HepG2 (cell line): ENCODE measurements around the gene DPH6. TPM values are rescaled to one million over a fixed set of nuclear protein-coding genes. Genes with fewer than 3 reads are reported as not detected.

Experiments used
- ATAC-seq: fragments of 200-7000 bp; cut with Tn5 transposase; 3 replicates; pipeline ENCODE4 v1.9.1; 2020; ENCODE audit warnings: mild to moderate bottlenecking, moderate library complexity
- BruUV-seq: library from RNA; stranded (reverse); fragments of 400-500 nt; replicated peaks from 2 replicates; lab custom pipeline; 2021; lab: Mats Ljungman, UMichigan
- CTCF ChIA-PET: fragments of 300-600 bp; formaldehyde crosslinking; extraction: SDS; loops from one replicate; lab custom pipeline; 2021; ENCODE audit warnings: low total read pairs, inconsistent platforms, low intra/inter-chr PET ratio; lab: Yijun Ruan, JAX
- POLR2A ChIA-PET: fragments of 350-600 bp; sonication (Branson Sonifier 250); formaldehyde crosslinking; loops from one replicate; lab custom pipeline; 2020; ENCODE audit warnings: antibody characterized with exemption, inconsistent platforms; lab: Yijun Ruan, JAX
- DNase-seq: peaks from one replicate; pipeline ENCODE4 v3.0.0-alpha.2; 2015; ENCODE audit warnings: low spot score
- FAIRE-seq: peaks from 3 replicates; lab custom pipeline; 2011; peaks lifted over from hg19 to GRCh38; lab: Jason Lieb, UNC
- H2AFZ ChIP-seq: one replicate; pipeline ENCODE4 v1.6.1; 2011; ENCODE audit warnings: low read length, inconsistent platforms
- H3K27ac ChIP-seq: fragments of 300-600 bp; 3 replicates; pipeline ENCODE4 v1.8.0; 2011; ENCODE audit warnings: mixed run types, mild to moderate bottlenecking, mixed read lengths, low read length, inconsistent platforms; ENCODE audit not compliant: insufficient read depth; ENCODE audit errors: extremely low read length
- H3K27me3 ChIP-seq, 2 experiments: fragments of 200-600 bp in 1 of 2; 2 replicates in 1 of 2; 3 replicates in 1 of 2; pipeline versions ENCODE4 v1.6.0 to v1.8.0; 2011; ENCODE audit warnings: low read length in 2 of 2, mild to moderate bottlenecking in 2 of 2, moderate library complexity in 2 of 2, inconsistent platforms in 1 of 2; ENCODE audit not compliant: insufficient read depth in 2 of 2, control insufficient read depth in 1 of 2
- H3K36me3 ChIP-seq, 2 experiments: fragments of 200-600 bp in 1 of 2; replicated peaks in 1 of 2; 2 replicates in 1 of 2; 3 replicates in 1 of 2; pipeline versions ENCODE4 v1.5.1 to v1.8.0; 2011; ENCODE audit warnings: low read length in 2 of 2, inconsistent platforms in 1 of 2; ENCODE audit not compliant: insufficient read depth in 2 of 2, control insufficient read depth in 1 of 2
- H3K4me1 ChIP-seq: 2 replicates; pipeline ENCODE4 v1.5.1; 2012; ENCODE audit warnings: low read length, inconsistent platforms; ENCODE audit not compliant: insufficient read depth
- H3K4me2 ChIP-seq: 2 replicates; pipeline ENCODE4 v1.6.0; 2011; ENCODE audit warnings: low read depth, low read length, inconsistent platforms
- H3K4me3 ChIP-seq, 3 experiments: fragments of 200-600 bp in 1 of 3; sonication (generic), shearing (Covaris generic) in 1 of 3; replicated peaks in 1 of 3; 2 replicates each; pipeline ENCODE4 v1.5.1; 2011 to 2016; ENCODE audit warnings: low read length in 3 of 3, inconsistent platforms in 2 of 3, low read depth in 2 of 3, mild to moderate bottlenecking in 2 of 3, control low read depth in 1 of 3, mixed read lengths in 1 of 3; ENCODE audit not compliant: insufficient read depth in 1 of 3
- H3K79me2 ChIP-seq: one replicate; pipeline ENCODE4 v1.6.1; 2011; ENCODE audit warnings: low read length, inconsistent platforms; ENCODE audit not compliant: insufficient read depth
- H3K9ac ChIP-seq: 2 replicates; pipeline ENCODE4 v1.6.0; 2011; ENCODE audit warnings: mild to moderate bottlenecking, low read depth, low read length, inconsistent platforms; ENCODE audit not compliant: insufficient read depth
- H3K9me3 ChIP-seq: 2 replicates; pipeline ENCODE4 v1.5.1; 2012; ENCODE audit warnings: mild to moderate bottlenecking, low read length
- H4K20me1 ChIP-seq: 2 replicates; pipeline ENCODE4 v1.6.0; 2011; ENCODE audit warnings: inconsistent platforms, mild to moderate bottlenecking, low read length, moderate library complexity; ENCODE audit not compliant: insufficient read depth
- ATM ChIP-seq: fragments of 450-650 bp; IDR thresholded peaks from 2 replicates; pipeline ENCODE4 v1.7.1; 2017; ENCODE audit warnings: mild to moderate bottlenecking, borderline replicate concordance
- EED ChIP-seq: sonication (generic); formaldehyde crosslinking; IDR thresholded peaks from 2 replicates; pipeline ENCODE4 v1.5.0; 2020; ENCODE audit warnings: mild to moderate bottlenecking, missing genetic modification reagents
- GTF3A ChIP-seq: sonication (generic); formaldehyde crosslinking; conservative IDR thresholded peaks from 2 replicates; pipeline ENCODE4 v1.4.0; 2020; ENCODE audit warnings: mild to moderate bottlenecking, missing genetic modification reagents
- MNT ChIP-seq: fragments of 450-650 bp; IDR thresholded peaks from 2 replicates; pipeline ENCODE4 v1.6.1; 2016
- SMC3 ChIP-seq: IDR thresholded peaks from 2 replicates; pipeline ENCODE4 v1.6.1; 2011; ENCODE audit warnings: low read length, improper control_type of control experiment
- TBX3 ChIP-seq: fragments of 450-650 bp; IDR thresholded peaks from 2 replicates; pipeline ENCODE4 v1.6.1; 2017; ENCODE audit warnings: antibody characterized with exemption, mild to moderate bottlenecking, inconsistent platforms, borderline replicate concordance
- ZFP1 ChIP-seq: IDR thresholded peaks from 2 replicates; pipeline ENCODE4 v1.6.1; 2016
- ZNF207 ChIP-seq: fragments of 450-650 bp; IDR thresholded peaks from 2 replicates; pipeline ENCODE4 v1.6.1; 2016; ENCODE audit warnings: antibody characterized with exemption, borderline replicate concordance
- ZNF260 ChIP-seq: sonication (generic); formaldehyde crosslinking; IDR thresholded peaks from 2 replicates; pipeline ENCODE4 v1.4.0; 2020; ENCODE audit warnings: missing genetic modification reagents, low read depth, mild to moderate bottlenecking, borderline replicate concordance
- ZNF335 ChIP-seq: sonication (generic); formaldehyde crosslinking; IDR thresholded peaks from 2 replicates; pipeline ENCODE4 v1.4.0; 2020; ENCODE audit warnings: missing genetic modification reagents
- ZNF589 ChIP-seq: sonication (generic); formaldehyde crosslinking; conservative IDR thresholded peaks from 2 replicates; pipeline ENCODE4 v1.8.0; 2022; ENCODE audit warnings: mild to moderate bottlenecking, moderate library complexity, missing genetic modification reagents
- ZNF773 ChIP-seq: sonication (generic); formaldehyde crosslinking; IDR thresholded peaks from 2 replicates; pipeline ENCODE4 v1.4.0; 2020; ENCODE audit warnings: missing genetic modification reagents, borderline replicate concordance
- WGBS: methylation state at CpG from one replicate; pipeline ENCODE4 v1.1.6; 2017; ENCODE audit warnings: low lambda C conversion rate; 5-methylcytosine and 5-hydroxymethylcytosine counted together
- in situ Hi-C: cut with HindIII; loops from 2 replicates; pipeline ENCODE4 v1.10.0; 2017; ENCODE audit warnings: low pct_unique_long_range_greater_than_20kb; ENCODE audit not compliant: extremely low pct_ligation_motif_present
- intact Hi-C: fragments of 100-400 bp; cut with micrococcal nuclease; formaldehyde crosslinking; loops from one replicate; pipeline ENCODE4 v1.10.0; 2022; ENCODE audit not compliant: unreplicated experiment
- polyA plus RNA-seq, 8 experiments: library from polyadenylated mRNA; depleted of rRNA in 3 of 8; stranded (reverse) in 7 of 8; unstranded in 1 of 8; fragments of >200 nt; fragmentation: Illumina TruSeq in 4 of 8; extraction: Trizol in 4 of 8; gene quantifications; 2 replicates each; pipeline versions ENCODE4 v1.2.1 to v1.2.3, GENCODE V29; 2011 to 2016; ENCODE audit warnings: low read depth in 4 of 8, missing spikeins in 1 of 8, mixed read lengths in 1 of 8; ENCODE audit not compliant: insufficient read depth in 1 of 8
- total RNA-seq, 5 experiments: library from RNA; depleted of rRNA; stranded (reverse); fragments of >200 nt; fragmentation: Illumina TruSeq; extraction: Trizol; gene quantifications; 2 replicates each; pipeline ENCODE4 v1.2.3, GENCODE V29; 2016; ENCODE audit warnings: low read depth in 1 of 5
- TF ChIP-seq, protein P1 (sequence below): sonication (generic); formaldehyde crosslinking; IDR thresholded peaks from 2 replicates; pipeline ENCODE4 v1.4.0; 2020; ENCODE audit warnings: mild to moderate bottlenecking, missing genetic modification reagents
- TF ChIP-seq, protein P2 (sequence below): sonication (generic); formaldehyde crosslinking; IDR thresholded peaks from 2 replicates; pipeline ENCODE4 v1.5.0; 2020; ENCODE audit warnings: missing genetic modification reagents, mild to moderate bottlenecking, borderline replicate concordance

Gene DPH6
- total and polyA plus RNA-seq, 2 of the 13 experiments (the other 11 are each of a cell fraction or from before 2014, with no cell fraction given) = 10.2 to 25.8 TPM

DNA sequence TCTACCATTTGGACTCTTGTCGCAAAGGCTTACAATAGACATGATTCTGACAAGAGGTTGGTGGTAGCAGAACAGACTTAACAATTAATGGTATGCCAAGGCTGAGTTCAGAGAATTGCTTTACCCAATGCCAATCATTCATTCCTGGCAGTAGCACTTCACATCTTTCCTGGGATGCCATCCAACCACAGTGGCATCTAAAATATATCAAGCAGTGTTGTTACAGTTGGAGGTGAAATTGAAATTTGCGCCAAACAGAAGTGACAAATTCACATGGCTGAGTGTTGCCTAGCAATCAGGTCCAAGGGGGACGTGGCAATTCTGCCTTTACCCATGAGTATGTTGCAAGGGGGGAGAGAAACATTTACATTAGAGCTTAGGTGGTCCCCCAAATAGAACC is 21.0 kb upstream of the DPH6 start (continued):
- TF ChIP-seq ZNF589 (no peak), ZNF335 (CRISPR knock-in tag) (no peak), ZNF773 (CRISPR knock-in tag) (no peak), ZNF207 (no peak)

DNA sequence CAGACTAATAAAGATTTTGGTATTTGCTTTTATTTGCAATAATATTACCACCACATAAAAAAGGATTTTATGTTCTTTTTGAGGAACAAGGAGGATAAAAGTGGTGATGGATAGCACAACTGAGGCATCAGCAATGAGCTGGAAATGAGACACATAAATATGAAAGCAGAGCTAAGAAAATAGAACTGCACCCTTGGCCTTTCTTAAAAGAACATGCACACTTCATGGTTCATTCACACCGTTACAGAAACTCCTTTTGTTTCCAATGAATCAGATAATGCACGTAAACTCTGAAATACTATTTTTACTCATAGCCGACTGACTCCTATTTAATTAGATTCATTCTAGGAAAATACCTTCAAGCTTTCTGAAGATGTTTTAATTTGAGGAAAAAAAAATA is 19.9 kb upstream of the DPH6 start:
- H3K9ac ChIP-seq = no peak overlapping the region
- no peak overlapping the region for H3K4me2 ChIP-seq
- BruUV-seq = no TSS peak
- no peaks in the 10 kb centered on the region for H3K4me1 ChIP-seq
- H3K9me3 ChIP-seq = no peaks in the 10 kb centered on the region
- H3K4me3 ChIP-seq = no peak overlapping the region
- H3K79me2 ChIP-seq = no peaks in the 10 kb centered on the region
- in situ Hi-C loops = no loop called here
- no peaks in the 10 kb centered on the region for H3K27me3 ChIP-seq
- FAIRE-seq = no peak
- no peak for TF ChIP-seq ZNF260 (CRISPR knock-in tag)
- TF ChIP-seq ZFP1 (CRISPR knock-in tag) = no peak
- no peak for TF ChIP-seq GTF3A (CRISPR knock-in tag)
- TF ChIP-seq, all 625 proteins: peak for 0
- CTCF ChIA-PET = no interaction called here
- intact Hi-C loops = no loop called here
- no peak for DNase-seq
- Histone ChIP-seq H2AFZ (no peak overlapping the region), H3K36me3 (no peaks in the 10 kb centered on the region), H3K27ac (no peak overlapping the region), H4K20me1 (no peaks in the 10 kb centered on the region)
- 74% methylated on average over 3 of the region's 3 CpGs for WGBS
- POLR2A ChIA-PET = no interaction called here
- ATAC-seq = no peak

- Histone ChIP-seq H3K9ac (no peak overlapping the region), H3K36me3 (no peaks in the 10 kb centered on the region), H3K27ac (no peak overlapping the region), H3K9me3 (no peaks in the 10 kb centered on the region), H3K4me2 (no peak overlapping the region), H3K79me2 (no peaks in the 10 kb centered on the region), H2AFZ (no peak overlapping the region), H3K4me1 (no peaks in the 10 kb centered on the region), H3K27me3 (no peaks in the 10 kb centered on the region), H4K20me1 (no peaks in the 10 kb centered on the region), H3K4me3 (no peak overlapping the region)
- no peak for ATAC-seq
- intact Hi-C loops = loop anchor here (2.0 kb wide), 1 partner anchor 20 kb away; no protein-coding TSS in a partner anchor
- no TSS peak for BruUV-seq
- no peak for FAIRE-seq
- ChIA-PET CTCF (no interaction called here), POLR2A (no interaction called here)
- in situ Hi-C loops = no loop called here
- WGBS = 0% methylated on average over 1 of the region's 1 CpG
- no peak for DNase-seq
- TF ChIP-seq, protein P1, sequence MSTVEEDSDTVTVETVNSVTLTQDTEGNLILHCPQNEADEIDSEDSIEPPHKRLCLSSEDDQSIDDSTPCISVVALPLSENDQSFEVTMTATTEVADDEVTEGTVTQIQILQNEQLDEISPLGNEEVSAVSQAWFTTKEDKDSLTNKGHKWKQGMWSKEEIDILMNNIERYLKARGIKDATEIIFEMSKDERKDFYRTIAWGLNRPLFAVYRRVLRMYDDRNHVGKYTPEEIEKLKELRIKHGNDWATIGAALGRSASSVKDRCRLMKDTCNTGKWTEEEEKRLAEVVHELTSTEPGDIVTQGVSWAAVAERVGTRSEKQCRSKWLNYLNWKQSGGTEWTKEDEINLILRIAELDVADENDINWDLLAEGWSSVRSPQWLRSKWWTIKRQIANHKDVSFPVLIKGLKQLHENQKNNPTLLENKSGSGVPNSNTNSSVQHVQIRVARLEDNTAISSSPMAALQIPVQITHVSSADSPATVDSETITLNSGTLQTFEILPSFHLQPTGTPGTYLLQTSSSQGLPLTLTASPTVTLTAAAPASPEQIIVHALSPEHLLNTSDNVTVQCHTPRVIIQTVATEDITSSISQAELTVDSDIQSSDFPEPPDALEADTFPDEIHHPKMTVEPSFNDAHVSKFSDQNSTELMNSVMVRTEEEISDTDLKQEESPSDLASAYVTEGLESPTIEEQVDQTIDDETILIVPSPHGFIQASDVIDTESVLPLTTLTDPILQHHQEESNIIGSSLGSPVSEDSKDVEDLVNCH (CRISPR knock-in tag) = no peak
- TF ChIP-seq MNT (no peak), EED (CRISPR knock-in tag) (no peak), TBX3 (no peak), SMC3 (no peak), ATM (no peak)
- TF ChIP-seq, protein P2, sequence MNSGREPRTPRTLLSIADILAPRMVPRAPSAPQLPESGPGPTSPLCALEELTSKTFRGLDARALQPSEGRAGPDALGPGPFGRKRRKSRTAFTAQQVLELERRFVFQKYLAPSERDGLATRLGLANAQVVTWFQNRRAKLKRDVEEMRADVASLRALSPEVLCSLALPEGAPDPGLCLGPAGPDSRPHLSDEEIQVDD (CRISPR knock-in tag) = no peak
Observed at GRCh38 chr15:35562641-35563040, 16.7 kb upstream of the DPH6 start.
